NCI-H2107 treated with DMSO at 0.1 percent for 48 hours (cell line): Measurements from ENCODE around the gene MSL2.
"Not testable (repeated sequence)": the region's sequence is repeated elsewhere in the genome, so short reads cannot be mapped to it uniquely, and the experiment has no call there.

ENCODE experiments used
- DNase-seq: peaks from one replicate; lab custom pipeline; 2025; ENCODE audit not compliant: unreplicated experiment; lab: John Stamatoyannopoulos, UW

The MSL2 gene

DNA sequence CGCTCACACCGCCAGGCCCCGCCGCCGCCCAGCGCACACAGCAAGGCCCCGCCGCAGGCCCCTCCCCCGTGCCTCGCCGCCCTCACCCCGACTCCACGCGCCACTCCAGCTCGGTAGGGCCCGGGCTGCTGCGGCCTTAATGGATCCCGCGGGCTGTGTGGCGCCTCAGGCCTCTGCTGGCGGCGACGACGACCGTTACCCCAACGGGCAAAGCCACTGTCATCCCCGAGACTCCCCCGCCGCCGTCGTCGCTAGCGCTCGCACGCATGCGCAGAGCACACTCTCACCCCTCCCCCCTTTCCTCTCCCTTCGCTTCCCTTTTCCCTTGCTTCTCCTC lies at the start of gene MSL2:
MSL2 (minus strand) TSS at position 272 of the 337 bp plus-strand sequence. CDS start 1,222 bp downstream, outside the sequence.
- no peak for DNase-seq

GRCh38 chr3:136245691-136246090 lies 49.6 kb upstream of the MSL2 start:
- DNase-seq, result no peak

- DNase-seq, result no peak
These were observed 43.0 kb upstream of the MSL2 start for GRCh38 chr3:136239094-136239493.

DNA sequence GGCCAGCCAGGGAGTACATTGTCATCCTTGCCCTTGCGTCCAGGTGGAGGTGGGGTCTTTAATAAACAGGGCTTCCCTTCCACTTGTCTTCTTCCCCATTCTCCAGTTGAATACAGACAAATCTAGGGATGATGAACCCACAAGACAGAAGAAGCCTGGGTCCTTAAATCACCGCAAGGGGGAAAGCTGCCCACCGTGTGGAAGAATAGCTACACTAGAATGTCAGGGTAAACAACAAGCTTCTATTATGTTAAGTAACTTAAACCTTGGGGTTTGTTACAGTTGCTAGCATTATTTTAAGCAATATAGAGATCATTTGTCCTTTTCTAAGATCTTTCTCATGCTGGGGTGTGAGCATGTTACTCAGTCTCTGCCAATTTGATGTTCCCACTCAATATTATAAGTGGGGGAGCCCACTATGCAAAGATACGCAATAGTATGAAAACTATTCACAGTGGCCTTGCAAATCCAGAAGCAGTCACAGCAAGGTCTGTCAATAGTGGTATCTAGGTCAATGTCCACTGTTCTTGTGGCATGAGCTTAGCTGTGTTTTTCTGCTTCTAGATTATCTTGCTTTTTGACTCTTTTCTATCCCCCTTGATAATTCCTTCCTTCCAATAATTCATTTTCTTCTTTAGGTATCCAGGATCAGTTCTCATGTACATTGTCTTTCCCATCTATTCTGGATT lies 42.0 kb upstream of the MSL2 start:
- DNase-seq, result no peak

DNA sequence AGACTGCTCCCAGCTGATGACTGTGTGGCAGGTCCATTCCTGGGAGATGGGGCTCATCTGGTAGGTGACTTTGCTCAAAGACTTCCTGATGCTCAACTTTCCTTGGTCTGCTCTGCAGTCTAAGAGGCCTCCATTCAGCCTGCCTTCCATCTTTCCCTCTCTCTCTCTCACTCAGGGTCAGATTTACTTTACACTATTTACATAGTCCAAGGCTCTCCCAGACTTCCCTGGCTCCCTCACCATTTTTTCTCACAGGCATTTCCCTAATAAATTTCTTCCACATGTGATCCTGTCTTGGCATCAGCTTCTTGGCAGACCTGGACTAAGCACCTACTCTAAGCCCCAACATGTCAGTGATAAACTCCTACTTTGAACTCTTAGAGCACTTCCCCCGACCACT lies 41.0 kb upstream of the MSL2 start:
- no peak for DNase-seq

DNA sequence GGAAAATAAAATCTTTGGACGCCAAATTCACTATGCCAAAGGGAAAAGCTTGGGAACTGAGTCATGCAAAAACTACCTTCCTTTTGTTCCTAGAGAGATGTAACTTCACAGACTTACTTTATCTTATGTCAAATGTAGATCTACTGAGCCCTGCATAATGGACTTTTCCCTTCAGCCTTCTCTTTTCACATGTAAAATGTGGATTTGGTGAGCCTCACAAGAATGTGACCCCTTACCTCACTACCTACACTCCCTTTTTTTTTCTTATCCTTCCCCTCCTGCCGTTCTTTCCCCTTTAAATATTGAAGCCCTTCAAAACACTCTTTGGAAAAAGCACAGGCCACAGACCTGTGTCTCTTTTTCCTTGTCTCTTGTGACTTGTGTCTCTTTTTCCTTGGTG lies 40.0 kb upstream of the MSL2 start:
- no peak for DNase-seq

GRCh38 chr3:136235545-136235944 lies 39.4 kb upstream of the MSL2 start:
- no peak for DNase-seq

- DNase-seq, result no peak
These were observed 36.3 kb upstream of the MSL2 start for GRCh38 chr3:136232413-136232812.

DNA sequence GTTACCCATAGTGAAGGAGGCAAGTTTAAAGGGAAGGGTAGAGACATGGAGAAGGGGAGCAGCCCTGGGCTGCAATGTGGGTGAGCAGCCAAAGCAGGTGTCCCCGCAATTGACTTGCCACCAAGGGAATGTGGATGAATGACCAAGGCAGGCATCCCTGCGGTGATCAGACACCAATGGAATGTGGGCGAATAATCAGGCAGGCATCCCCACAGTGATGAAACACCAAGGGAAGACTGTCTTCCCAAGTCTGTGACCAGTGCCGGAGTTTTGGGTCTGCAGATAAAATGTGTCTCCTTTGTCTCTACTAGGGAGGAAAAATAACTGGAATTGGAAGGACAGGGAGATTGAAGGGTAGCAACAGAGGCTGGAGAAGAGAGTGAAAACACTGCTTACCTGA lies 26.6 kb upstream of the MSL2 start:
- DNase-seq, result not testable (repeated sequence)

- no peak for DNase-seq
These were observed 15.4 kb upstream of the MSL2 start for GRCh38 chr3:136211547-136211946.

DNA sequence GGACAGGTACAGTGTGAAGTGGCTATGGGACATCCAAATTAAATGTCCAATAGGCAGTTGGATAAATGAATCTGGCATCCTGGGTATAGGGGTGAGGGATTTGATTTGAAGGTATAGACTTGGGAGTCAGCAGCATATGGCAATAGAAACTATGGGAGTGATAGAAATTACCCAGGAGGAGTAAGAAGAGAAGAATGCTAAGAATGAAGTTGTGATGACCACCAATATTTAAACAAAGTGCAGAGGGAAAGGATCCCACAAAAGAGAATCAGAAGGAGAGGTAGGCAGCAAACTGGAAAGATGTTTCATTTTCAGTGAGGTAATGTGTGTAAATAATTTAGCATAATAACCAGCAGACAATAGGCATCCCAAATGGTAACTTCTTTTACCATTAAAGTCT lies 13.8 kb upstream of the MSL2 start:
- no peak for DNase-seq

DNA sequence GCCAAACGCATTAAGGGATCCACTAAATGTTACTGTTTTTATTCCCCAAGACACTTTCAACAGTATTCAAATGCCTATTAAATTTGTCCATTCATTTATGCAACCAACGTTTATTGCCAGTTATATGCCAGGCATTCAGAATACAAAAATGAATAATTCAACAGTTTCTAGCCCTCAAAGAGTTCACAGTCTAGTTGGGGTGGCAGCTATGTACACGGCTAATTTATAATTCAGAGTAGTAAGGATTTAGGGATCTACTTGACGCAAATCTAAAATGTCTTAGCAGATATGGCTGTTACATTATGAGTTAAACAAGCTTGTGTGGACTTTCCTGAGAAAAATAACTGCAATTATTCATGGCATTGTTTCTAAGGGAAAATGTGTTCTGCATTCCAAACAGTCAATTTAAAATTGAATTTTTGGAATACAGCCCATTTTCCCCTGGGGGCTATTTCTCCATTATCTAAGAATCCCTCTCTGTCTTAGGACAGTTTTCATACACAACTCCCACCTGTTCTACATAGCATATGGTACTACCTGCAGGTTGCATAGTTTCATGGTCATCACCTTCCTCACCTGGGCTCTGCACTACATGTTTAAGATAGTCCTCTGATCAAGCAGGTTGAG lies 11.5 kb upstream of the MSL2 start:
- DNase-seq, result no peak

- DNase-seq, result not testable (repeated sequence)
These were observed 3.1 kb upstream of the MSL2 start for GRCh38 chr3:136199219-136199618.

GRCh38 chr3:136198462-136199078 lies 2.4 kb upstream of the MSL2 start:
- not testable (repeated sequence) for DNase-seq

DNA sequence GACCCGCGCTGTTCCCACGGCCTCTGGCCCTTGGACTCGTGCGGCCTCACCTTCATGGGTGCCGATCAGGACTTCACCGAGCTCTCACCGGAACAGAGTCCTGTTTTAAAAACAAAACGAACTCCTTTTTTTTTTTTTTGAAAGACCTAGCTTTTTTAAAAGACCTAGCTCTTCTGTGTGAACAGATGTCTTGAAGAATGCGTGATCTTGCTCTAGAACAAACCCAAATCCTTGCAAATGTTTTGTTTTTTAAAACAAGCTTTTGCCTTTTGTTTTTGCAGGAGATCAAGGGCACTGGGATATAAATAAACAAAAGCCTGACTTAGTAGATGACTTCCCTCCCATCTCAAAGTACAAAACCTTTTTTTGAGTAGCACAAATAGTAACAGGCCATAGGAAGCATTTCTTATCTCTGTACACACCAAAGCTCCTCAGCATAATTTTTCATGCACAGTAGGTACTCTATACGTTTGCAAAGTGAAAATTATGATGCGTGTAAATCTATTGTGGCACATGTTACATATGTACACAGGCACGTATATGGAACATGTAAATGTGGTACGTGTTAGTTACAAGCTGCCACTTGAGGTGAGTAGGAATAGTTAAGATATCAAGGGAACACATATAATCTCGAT lies 1.1 kb upstream of the MSL2 start:
- DNase-seq, result peak; percentile 51

- peak; percentile 100 for DNase-seq
These were observed 445 bp upstream of the MSL2 start for GRCh38 chr3:136196401-136197158.

- peak; percentile 55 for DNase-seq
These were observed 674 bp downstream of the MSL2 start for GRCh38 chr3:136195258-136196063.

GRCh38 chr3:136194409-136195257 lies 1.5 kb downstream of the MSL2 start:
- peak; percentile 75 for DNase-seq

- DNase-seq, result no peak
These were observed 2.7 kb downstream of the MSL2 start for GRCh38 chr3:136193278-136194054.
